HCT116 (cell line): Measurements from ENCODE around the gene PTPRJ. TPM values are rescaled to one million over a fixed set of nuclear protein-coding genes. Genes with fewer than 3 reads are reported as not detected.

Experiments
- ATAC-seq: fragments of 200-7000 bp; cut with Tn5 transposase; 2 replicates; pipeline ENCODE4 v1.9.1; 2020; ENCODE audit warnings: mild to moderate bottlenecking, moderate library complexity
- BruUV-seq: library from RNA; stranded (reverse); fragments of 400-500 nt; replicated peaks from 2 replicates; lab custom pipeline; 2021; lab: Mats Ljungman, UMichigan
- CTCF ChIA-PET: fragments of 300-600 bp; sonication (Branson Sonifier 250); formaldehyde crosslinking; loops from one replicate; lab custom pipeline; 2021; ENCODE audit warnings: antibody characterized with exemption; lab: Charles Lee
- POLR2A ChIA-PET: fragments of 300-600, 350-600 bp; sonication (Branson Sonifier 250); formaldehyde crosslinking; loops from one replicate; lab custom pipeline; 2021; ENCODE audit warnings: antibody characterized with exemption; lab: Charles Lee
- RAD21 ChIA-PET, 2 experiments: fragments of 300-600 bp; sonication (Branson Sonifier 250); formaldehyde crosslinking; loops; one replicate each; lab custom pipeline; 2023; ENCODE audit warnings: low total read pairs in 2 of 2; ENCODE audit not compliant: uncharacterized antibody in 2 of 2, unreplicated experiment in 2 of 2, low non-redundant PET in 1 of 2; lab: Charles Lee
- DNase-seq: peaks from one replicate; pipeline ENCODE4 v3.0.0-alpha.2; 2010; ENCODE audit warnings: low read depth, low spot score
- H2AFZ ChIP-seq: fragments of 200-600 bp; shearing (Covaris generic), sonication (generic); 2 replicates; pipeline ENCODE4 v1.6.1; 2017; ENCODE audit warnings: low read depth, mixed run types, mixed read lengths, antibody characterized with exemption, low read length; ENCODE audit not compliant: poor library complexity, severe bottlenecking
- H3K27ac ChIP-seq: 2 replicates; pipeline ENCODE4 v1.5.1; 2012; ENCODE audit warnings: low read depth, low read length
- H3K27me3 ChIP-seq: fragments of 200-600 bp; sonication (generic); 2 replicates; pipeline ENCODE4 v1.6.1; 2016; ENCODE audit warnings: mixed run types, low read length, mixed read lengths; ENCODE audit not compliant: insufficient read depth
- H3K36me3 ChIP-seq, 2 experiments: fragments of 200-500 bp in 1 of 2; fragments of 200-600 bp in 1 of 2; sonication (Bioruptor generic) in 1 of 2; sonication (generic) in 1 of 2; 2 replicates each; pipeline versions ENCODE4 v1.5.1 to v1.6.1; 2014 to 2016; ENCODE audit warnings: low read length in 2 of 2, inconsistent platforms in 1 of 2, mixed read lengths in 1 of 2, mixed run types in 1 of 2; ENCODE audit not compliant: insufficient read depth in 2 of 2, control insufficient read depth in 1 of 2
- H3K4me1 ChIP-seq, 2 experiments: fragments of 200-600 bp in 1 of 2; sonication (generic) in 1 of 2; 2 replicates each; pipeline versions ENCODE4 v1.5.1 to v1.6.1; 2012 to 2017; ENCODE audit warnings: low read length in 2 of 2, inconsistent platforms in 1 of 2, mild to moderate bottlenecking in 1 of 2, mixed read lengths in 1 of 2, mixed run types in 1 of 2, moderate library complexity in 1 of 2; ENCODE audit not compliant: insufficient read depth in 2 of 2, control insufficient read depth in 1 of 2
- H3K4me2 ChIP-seq: fragments of 200-600 bp; sonication (generic); 2 replicates; pipeline ENCODE4 v1.6.1; 2017; ENCODE audit warnings: mixed run types, low read length, mixed read lengths
- H3K4me3 ChIP-seq, 2 experiments: fragments of 200-600 bp in 1 of 2; sonication (generic) in 1 of 2; replicated peaks in 1 of 2; 2 replicates each; pipeline ENCODE4 v1.5.1; 2011 to 2016; ENCODE audit warnings: low read length in 2 of 2, control low read depth in 1 of 2, low read depth in 1 of 2, mild to moderate bottlenecking in 1 of 2, mixed read lengths in 1 of 2, mixed run types in 1 of 2
- H3K79me2 ChIP-seq: fragments of 200-600 bp; sonication (generic); 2 replicates; pipeline ENCODE4 v1.6.1; 2017; ENCODE audit warnings: mild to moderate bottlenecking, mixed run types, low read length, moderate library complexity, mixed read lengths; ENCODE audit not compliant: insufficient read depth
- H3K9ac ChIP-seq: fragments of 200-600 bp; sonication (generic); 2 replicates; pipeline ENCODE4 v1.6.1; 2016; ENCODE audit warnings: low read length, mixed read lengths
- H3K9me2 ChIP-seq: fragments of 200-600 bp; sonication (generic), shearing (Covaris generic); 2 replicates; pipeline ENCODE4 v1.6.1; 2017; ENCODE audit warnings: mixed run types, mild to moderate bottlenecking, moderate library complexity; ENCODE audit not compliant: insufficient read depth
- H3K9me3 ChIP-seq, 2 experiments: fragments of 200-500 bp in 1 of 2; fragments of 200-600 bp in 1 of 2; sonication (Bioruptor generic) in 1 of 2; sonication (generic) in 1 of 2; 2 replicates each; pipeline ENCODE4 v1.6.1; 2014 to 2017; ENCODE audit warnings: low read length in 2 of 2, mixed read lengths in 2 of 2, inconsistent platforms in 1 of 2, low read depth in 1 of 2, mild to moderate bottlenecking in 1 of 2, mixed run types in 1 of 2, moderate library complexity in 1 of 2; ENCODE audit not compliant: control insufficient read depth in 1 of 2, insufficient read depth in 1 of 2
- H4K20me1 ChIP-seq: fragments of 200-600 bp; sonication (generic), shearing (Covaris generic); 2 replicates; pipeline ENCODE4 v1.6.1; 2017; ENCODE audit warnings: mixed run types, mild to moderate bottlenecking, moderate library complexity; ENCODE audit not compliant: insufficient read depth
- CBX3 ChIP-seq: IDR thresholded peaks from 2 replicates; pipeline ENCODE4 v1.6.1; 2012; ENCODE audit warnings: low read depth
- FOSL1 ChIP-seq: IDR thresholded peaks from 2 replicates; pipeline ENCODE4 v1.6.1; 2012; ENCODE audit warnings: low read depth
- POLR2A ChIP-seq: IDR thresholded peaks from 2 replicates; pipeline ENCODE4 v1.7.0; 2011; ENCODE audit warnings: borderline replicate concordance; ENCODE audit not compliant: insufficient read depth, insufficient read length; ENCODE audit errors: extremely low read depth
- SP1 ChIP-seq: IDR thresholded peaks from 2 replicates; pipeline ENCODE4 v1.6.1; 2012; ENCODE audit warnings: low read depth
- SRF ChIP-seq: IDR thresholded peaks from 2 replicates; pipeline ENCODE4 v1.6.1; 2012; ENCODE audit warnings: low read depth
- TCF7L2 ChIP-seq: IDR thresholded peaks from 2 replicates; pipeline ENCODE4 v1.7.0; 2011; ENCODE audit warnings: borderline replicate concordance, inconsistent platforms; ENCODE audit not compliant: insufficient read depth, insufficient read length; ENCODE audit errors: extremely low read depth
- ZFX ChIP-seq: fragments of 450-650 bp; IDR thresholded peaks from 2 replicates; pipeline ENCODE4 v1.6.1; 2017
- intact Hi-C: fragments of 100-400 bp; cut with micrococcal nuclease; formaldehyde crosslinking; loops from 2 replicates; pipeline ENCODE4 v1.10.0; 2022
- total RNA-seq: library from RNA; stranded (reverse); gene quantifications from one replicate; pipeline ENCODE4 v1.2.1, GENCODE V29; 2021; ENCODE audit not compliant: unreplicated experiment
- TF ChIP-seq, protein P1 (sequence below): IDR thresholded peaks from 2 replicates; pipeline ENCODE4 v1.6.1; 2012; ENCODE audit warnings: low read depth
- TF ChIP-seq, protein P2 (sequence below): IDR thresholded peaks from 2 replicates; pipeline ENCODE4 v1.6.1; 2012
- TF ChIP-seq, protein P3 (sequence below): IDR thresholded peaks from 2 replicates; pipeline ENCODE4 v1.6.1; 2011; ENCODE audit warnings: mild to moderate bottlenecking, low read length, moderate library complexity; ENCODE audit not compliant: insufficient replicate concordance; ENCODE audit errors: extremely low read depth

Gene PTPRJ
- total RNA-seq, 1 experiment from 2014 or later = 19.1 TPM

DNA sequence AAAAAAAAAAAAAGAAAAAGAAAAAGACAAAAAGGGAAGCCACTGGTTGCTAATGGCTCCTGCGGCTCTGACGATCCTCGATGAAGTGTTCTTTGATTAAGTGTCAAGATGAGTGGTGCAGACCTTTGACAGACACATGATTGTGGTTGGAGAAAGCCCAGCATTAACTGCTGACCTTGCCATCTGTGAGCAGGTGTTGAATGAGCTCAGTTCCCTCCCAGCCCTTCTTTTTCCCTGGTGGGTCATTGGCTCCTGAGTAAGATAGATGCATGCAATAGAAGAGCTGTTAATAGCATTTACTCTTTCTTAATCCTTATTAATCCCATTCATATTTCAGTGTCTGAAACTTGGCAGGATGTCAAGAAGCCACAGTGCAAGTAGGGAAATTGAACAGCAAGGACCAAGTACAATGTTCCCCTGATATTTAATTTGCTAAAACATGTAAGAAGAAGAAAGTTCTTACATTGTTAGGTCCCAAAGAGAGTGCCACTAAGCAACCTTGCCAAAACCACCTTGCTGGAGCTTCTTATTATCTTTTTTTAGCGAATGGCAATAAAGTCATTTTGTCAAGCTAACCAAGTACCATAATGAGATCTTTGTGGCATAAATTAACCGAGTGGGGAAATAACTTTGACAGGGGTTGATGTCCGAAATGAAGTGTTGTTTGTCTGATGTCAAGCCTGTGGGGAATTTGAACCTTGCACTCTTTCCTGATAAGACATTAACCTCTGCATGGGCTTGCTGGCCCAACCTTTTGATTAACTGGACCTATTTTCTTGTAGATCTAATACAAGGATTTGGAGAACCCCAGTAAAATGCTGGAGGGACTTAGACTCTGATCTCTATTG lies 113.7 kb downstream of the PTPRJ start:
- peaks cover 22 to 30% of the 10 kb centered on the region in 2 experiments for H3K4me1 ChIP-seq
- no peak for ATAC-seq
- H3K9me3 ChIP-seq = no peaks in the 10 kb centered on the region
- no peak overlapping the region for H2AFZ ChIP-seq
- ChIA-PET CTCF (no interaction called here), RAD21 (no interaction called here), POLR2A (no interaction called here)
- H3K4me2 ChIP-seq = peak overlapping the region; percentile 14; the same call in 1 of the 2 replicates
- no peak overlapping the region for H3K27ac ChIP-seq
- no peaks in the 10 kb centered on the region; the same call in 1 of the 2 replicates for H3K79me2 ChIP-seq
- H3K36me3 ChIP-seq = no peaks in the 10 kb centered on the region
- no peak for TF ChIP-seq POLR2A
- TF ChIP-seq, protein P1, sequence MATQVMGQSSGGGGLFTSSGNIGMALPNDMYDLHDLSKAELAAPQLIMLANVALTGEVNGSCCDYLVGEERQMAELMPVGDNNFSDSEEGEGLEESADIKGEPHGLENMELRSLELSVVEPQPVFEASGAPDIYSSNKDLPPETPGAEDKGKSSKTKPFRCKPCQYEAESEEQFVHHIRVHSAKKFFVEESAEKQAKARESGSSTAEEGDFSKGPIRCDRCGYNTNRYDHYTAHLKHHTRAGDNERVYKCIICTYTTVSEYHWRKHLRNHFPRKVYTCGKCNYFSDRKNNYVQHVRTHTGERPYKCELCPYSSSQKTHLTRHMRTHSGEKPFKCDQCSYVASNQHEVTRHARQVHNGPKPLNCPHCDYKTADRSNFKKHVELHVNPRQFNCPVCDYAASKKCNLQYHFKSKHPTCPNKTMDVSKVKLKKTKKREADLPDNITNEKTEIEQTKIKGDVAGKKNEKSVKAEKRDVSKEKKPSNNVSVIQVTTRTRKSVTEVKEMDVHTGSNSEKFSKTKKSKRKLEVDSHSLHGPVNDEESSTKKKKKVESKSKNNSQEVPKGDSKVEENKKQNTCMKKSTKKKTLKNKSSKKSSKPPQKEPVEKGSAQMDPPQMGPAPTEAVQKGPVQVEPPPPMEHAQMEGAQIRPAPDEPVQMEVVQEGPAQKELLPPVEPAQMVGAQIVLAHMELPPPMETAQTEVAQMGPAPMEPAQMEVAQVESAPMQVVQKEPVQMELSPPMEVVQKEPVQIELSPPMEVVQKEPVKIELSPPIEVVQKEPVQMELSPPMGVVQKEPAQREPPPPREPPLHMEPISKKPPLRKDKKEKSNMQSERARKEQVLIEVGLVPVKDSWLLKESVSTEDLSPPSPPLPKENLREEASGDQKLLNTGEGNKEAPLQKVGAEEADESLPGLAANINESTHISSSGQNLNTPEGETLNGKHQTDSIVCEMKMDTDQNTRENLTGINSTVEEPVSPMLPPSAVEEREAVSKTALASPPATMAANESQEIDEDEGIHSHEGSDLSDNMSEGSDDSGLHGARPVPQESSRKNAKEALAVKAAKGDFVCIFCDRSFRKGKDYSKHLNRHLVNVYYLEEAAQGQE = no peak
- TF ChIP-seq SRF = no peak
- no peak for TF ChIP-seq FOSL1
- TF ChIP-seq, protein P2, sequence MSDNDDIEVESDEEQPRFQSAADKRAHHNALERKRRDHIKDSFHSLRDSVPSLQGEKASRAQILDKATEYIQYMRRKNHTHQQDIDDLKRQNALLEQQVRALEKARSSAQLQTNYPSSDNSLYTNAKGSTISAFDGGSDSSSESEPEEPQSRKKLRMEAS = no peak
- TF ChIP-seq SP1 = no peak
- TF ChIP-seq, protein P3, sequence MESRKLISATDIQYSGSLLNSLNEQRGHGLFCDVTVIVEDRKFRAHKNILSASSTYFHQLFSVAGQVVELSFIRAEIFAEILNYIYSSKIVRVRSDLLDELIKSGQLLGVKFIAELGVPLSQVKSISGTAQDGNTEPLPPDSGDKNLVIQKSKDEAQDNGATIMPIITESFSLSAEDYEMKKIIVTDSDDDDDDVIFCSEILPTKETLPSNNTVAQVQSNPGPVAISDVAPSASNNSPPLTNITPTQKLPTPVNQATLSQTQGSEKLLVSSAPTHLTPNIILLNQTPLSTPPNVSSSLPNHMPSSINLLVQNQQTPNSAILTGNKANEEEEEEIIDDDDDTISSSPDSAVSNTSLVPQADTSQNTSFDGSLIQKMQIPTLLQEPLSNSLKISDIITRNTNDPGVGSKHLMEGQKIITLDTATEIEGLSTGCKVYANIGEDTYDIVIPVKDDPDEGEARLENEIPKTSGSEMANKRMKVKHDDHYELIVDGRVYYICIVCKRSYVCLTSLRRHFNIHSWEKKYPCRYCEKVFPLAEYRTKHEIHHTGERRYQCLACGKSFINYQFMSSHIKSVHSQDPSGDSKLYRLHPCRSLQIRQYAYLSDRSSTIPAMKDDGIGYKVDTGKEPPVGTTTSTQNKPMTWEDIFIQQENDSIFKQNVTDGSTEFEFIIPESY = no peak
- TF ChIP-seq ZFX = no peak
- no peak for TF ChIP-seq TCF7L2
- TF ChIP-seq CBX3 = no peak
- TF ChIP-seq, all 23 proteins: peak for 0
- Histone ChIP-seq H3K27me3 (no peaks in the 10 kb centered on the region), H3K9ac (no peak overlapping the region), H4K20me1 (no peaks in the 10 kb centered on the region), H3K9me2 (no peaks in the 10 kb centered on the region), H3K4me3 (no peak overlapping the region)
- no peak for DNase-seq
- BruUV-seq = no TSS peak
- intact Hi-C loops = no loop called here
